HG03439 (cell line): ENCODE results near the gene POLR3H.
"Not testable (repeated sequence)": the region's sequence is repeated elsewhere in the genome, so short reads cannot be mapped to it uniquely, and the experiment has no call there.

ENCODE experiments used
- ATAC-seq: cut with Tn5 transposase; IDR thresholded peaks from one replicate; pipeline ENCODE4 v1.9.1; 2021; ENCODE audit warnings: mild to moderate bottlenecking, moderate library complexity; ENCODE audit not compliant: unreplicated experiment

POLR3H gene, protein sequence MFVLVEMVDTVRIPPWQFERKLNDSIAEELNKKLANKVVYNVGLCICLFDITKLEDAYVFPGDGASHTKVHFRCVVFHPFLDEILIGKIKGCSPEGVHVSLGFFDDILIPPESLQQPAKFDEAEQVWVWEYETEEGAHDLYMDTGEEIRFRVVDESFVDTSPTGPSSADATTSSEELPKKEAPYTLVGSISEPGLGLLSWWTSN

DNA sequence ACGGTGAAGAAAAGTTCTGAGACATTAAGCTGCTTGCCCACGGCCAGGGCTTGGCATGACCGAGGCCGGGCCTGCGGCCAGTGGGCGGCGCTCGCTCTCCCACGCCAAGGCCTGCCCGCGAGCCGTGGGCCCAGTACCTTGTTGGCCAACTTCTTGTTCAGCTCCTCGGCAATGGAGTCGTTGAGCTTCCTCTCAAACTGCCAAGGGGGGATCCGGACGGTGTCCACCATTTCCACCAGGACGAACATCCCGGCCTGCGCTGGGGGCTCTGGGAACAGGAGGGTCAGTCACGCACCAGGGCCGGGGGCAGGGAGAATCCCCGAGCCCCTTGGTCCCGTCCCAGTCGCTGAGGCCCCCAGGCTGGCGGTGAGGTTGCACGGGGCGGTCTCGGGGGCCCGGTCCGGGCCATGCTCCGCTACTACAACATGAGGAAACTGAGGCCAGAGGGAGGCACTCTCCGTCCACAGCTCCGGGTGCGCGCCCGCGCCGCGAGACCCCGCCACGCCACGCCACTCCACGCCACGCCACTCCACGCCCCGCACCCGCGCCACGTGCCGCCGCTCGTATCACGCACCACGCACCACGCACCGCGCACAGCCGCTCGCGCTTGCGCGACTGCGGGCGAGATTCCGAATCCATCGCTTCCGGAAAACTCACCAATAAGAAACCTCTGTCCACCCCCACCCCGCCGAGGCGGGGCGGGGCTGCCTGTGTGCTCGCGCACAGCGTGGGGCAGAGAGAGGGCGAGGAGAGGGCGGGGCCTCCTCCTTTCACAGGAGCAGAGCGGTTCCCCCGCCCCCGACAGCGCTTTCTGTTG is at the start of gene POLR3H:
POLR3H (minus strand) TSS at position 617 of the 817 bp plus-strand sequence; CDS start at position 248, 369 bp downstream.
- ATAC-seq, result peak; percentile 84

DNA sequence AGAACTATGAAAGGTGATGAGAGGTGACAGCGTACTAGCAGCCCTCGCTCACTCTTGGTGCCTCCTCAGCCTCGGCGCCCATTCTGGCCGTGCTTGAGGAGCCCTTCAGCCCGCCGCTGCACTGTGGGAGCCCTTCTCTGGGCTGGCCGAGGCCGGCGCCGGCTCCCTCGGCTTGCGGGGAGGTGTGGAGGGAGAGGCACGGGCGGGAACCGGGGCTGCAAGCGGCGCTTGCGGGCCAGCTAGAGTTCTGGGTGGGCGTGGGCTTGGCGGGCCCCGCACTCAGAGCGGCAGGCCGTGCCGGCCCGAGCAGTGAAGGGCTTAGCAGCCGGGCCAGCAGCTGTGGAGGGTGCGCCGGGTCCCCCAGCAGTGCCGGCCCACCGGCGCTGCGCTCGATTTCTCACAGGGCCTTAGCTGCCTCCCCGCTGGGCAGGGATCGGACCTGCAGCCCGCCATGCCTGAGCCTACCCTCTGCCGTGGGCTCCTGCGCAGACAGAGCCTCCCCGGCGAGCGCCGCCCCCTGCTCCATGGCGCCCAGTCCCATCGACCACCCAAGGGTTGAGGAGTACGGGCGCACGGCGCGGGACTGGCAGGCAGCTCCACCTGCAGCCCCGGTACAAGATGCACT is 49.2 kb upstream of the POLR3H start:
- not testable (repeated sequence) for ATAC-seq

GRCh38 chr22:41589391-41590241 is 45.3 kb upstream of the POLR3H start, which contains the start of gene PMM1:
Gene PMM1, minus strand, starts transcription at chr22:41589840. Its CDS starts 35 bp downstream, at chr22:41589805.
- ATAC-seq, result peak; percentile 90

DNA sequence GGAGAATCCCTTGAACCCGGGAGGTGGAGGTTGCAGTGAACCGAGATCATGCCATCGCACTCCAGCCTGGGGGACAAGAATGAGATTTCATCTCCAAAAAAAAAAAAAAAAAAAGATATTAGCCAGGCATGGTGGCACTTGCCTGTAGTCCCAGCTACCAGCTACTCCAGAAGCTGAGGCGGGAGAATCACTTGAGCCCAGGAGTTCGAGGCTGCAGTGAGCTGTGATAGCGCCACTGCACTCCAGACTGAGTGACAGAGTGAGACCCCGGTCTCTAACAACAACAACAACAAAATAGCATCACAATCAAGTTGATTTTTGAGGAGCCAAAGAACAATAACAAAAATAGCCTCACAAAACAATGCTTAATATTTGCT is 43.1 kb upstream of the POLR3H start:
- ATAC-seq, result no peak

GRCh38 chr22:41585898-41586297 is 41.6 kb upstream of the POLR3H start:
- ATAC-seq, result no peak

DNA sequence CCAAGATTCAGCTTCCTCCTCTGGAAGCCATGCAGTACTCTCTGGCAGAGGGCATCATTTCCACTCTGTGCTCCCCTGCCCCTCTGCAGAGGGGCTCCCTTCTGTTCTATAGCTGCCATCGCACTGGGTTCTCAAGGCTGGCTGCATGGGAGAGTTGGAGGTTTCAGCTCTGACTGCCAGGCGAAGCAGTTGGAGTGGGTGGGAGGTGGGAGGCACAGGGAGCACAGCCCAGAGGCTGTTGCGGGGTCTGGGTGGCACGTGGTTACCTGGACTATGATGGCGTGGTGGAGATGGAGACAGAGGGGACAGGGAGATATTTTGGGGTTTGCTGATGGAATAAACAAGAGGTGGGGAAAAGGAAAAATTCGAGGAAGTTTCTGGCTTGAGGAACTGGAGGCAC is 40.6 kb upstream of the POLR3H start:
- no peak for ATAC-seq

- no peak for ATAC-seq
Observed at GRCh38 chr22:41582694-41583093, 38.4 kb upstream of the POLR3H start.

- no peak for ATAC-seq
Observed at GRCh38 chr22:41579997-41580355, 35.7 kb upstream of the POLR3H start.

DNA sequence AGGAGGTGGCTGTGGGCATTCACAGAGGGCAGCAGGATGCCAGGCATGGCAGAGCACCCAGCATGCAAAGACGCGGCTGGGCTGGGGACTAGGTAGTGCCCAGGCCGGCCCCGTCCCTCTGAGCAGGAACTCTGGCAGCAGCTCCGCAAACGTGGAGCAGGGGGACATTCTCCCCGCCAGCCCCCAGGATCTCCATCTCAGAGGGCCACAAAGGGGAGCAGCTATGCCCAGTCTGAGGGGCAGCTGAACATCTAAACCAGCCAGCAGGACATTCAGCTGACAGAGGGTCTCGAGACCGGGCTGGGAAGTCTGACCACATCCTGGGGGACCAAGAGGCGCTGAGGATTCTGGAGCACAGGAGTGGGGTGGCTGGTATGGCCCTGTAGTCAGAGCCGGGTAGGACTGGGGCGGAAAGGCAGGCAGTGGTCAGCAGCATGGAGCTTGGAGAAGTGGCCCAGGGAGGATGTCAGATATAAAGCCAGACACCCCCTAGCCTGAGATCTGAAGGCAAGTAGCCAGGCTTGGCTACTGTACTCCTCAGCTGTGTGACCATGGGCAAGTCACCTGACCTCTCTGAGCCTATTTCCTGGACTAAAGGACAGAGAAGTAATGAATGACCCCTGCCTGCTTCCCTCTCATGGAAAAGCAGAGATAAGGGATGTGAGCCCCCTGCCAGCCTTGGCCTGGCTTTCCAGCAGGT is 35.2 kb upstream of the POLR3H start:
- ATAC-seq, result no peak

DNA sequence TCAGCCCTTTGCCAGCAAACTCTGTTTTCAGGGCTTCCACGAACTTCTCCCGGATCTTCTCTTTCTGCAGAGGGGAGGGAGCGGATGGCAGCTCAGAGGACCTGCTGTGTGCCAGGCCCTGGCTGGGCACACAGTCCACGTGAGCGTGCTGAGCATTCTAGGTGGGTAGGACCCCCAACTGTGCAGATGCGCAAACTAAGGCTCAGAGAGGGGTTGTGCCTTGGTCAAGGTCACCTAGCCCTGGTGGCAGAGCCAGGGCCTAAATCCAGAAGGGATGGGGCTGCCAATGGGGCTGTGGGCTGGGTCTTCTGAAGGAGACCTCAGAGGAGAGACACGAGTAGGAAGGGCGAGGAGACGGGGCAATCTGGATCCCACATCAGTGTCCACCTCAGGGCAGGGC is 34.5 kb upstream of the POLR3H start:
- no peak for ATAC-seq

GRCh38 chr22:41578114-41578513 is 33.8 kb upstream of the POLR3H start:
- no peak for ATAC-seq

DNA sequence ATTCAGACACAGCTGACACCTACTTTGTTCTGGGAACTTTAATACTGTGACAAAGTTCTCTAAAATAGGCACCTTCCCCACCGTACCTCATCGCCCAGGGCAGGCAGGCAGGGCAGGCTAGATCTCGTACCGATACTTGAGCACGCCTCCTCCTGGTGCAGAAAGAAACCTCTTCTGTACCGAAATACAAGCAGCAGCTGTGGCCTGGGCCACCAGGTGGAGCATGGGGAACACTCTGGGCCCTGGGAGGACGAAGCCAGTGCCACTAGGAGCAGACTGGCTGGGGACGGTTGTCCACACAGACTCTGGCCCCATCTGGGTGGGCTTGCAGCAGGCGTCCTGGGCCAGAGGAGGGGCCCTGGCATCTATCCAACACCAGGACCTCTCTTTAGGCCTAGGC is 32.6 kb upstream of the POLR3H start:
- ATAC-seq, result no peak

GRCh38 chr22:41575533-41575932 is 31.3 kb upstream of the POLR3H start:
- no peak for ATAC-seq

DNA sequence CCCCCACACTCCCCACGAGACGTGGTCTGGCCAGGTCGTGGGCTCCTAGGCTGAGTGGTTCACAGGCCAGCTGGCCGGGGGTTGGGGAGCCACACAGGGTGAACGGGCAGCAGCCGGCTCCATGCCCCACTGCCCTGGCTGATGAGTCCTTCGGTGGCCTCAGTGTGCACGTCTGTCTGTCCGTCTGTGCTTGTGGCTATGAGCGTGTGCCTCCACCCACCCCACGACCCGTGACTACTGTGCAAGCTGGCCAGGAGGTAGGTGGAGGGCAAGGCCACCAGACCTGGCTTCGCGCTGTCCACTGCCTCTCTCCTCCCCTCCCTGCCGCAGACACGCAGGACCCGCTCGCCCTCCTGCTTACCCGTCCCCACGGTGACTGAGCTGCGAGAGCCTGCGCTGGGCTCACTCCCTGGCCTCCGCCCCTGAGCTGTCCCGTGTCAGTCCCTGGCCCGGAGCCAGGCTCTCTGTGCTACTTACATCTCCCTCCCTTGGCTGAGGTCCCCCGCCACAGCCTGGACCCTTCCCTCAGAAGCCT is 30.6 kb upstream of the POLR3H start:
- no peak for ATAC-seq

DNA sequence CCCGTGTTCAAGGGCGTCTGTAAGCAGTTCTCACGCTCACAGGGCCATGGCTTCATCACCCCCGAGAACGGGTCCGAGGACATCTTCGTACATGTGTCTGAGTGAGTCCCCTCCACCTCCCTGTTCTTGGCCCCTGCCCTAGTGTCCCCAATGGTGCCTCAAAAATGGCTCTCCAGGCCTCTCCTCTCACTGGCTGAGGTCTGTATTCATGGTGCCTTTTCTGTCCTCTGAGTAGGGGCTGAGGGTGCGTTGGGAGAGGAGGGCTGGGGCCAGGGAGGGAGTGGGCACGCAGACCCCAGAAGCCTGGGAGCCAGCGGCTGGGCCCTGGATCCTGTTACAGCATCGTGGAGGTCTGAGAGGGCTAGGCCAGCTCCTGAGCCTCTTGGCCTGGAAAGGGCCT is 29.4 kb upstream of the POLR3H start:
- no peak for ATAC-seq

DNA sequence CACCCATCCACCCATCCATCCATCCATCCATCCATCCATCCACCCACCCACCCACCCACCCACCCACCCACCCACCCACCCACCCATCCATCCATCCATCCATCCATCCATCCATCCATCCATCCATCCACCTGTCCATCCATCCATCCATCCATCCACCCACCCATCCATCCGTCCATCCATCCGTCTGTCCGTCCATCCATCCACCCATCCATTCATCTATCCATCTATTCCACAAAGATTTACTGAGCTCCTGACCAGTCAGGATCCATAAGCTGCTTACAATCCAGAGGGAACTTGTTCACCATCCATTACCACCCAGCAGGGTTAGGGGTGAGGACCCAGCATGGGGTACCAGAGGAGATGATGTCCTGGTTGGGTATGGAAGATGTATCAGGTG is 28.0 kb upstream of the POLR3H start:
- ATAC-seq, result not testable (repeated sequence)

GRCh38 chr22:41571786-41572185 is 27.5 kb upstream of the POLR3H start:
- ATAC-seq, result no peak

- no peak for ATAC-seq
Observed at GRCh38 chr22:41570221-41570620, 26.0 kb upstream of the POLR3H start.

GRCh38 chr22:41568811-41569210 is 24.5 kb upstream of the POLR3H start:
- no peak for ATAC-seq

DNA sequence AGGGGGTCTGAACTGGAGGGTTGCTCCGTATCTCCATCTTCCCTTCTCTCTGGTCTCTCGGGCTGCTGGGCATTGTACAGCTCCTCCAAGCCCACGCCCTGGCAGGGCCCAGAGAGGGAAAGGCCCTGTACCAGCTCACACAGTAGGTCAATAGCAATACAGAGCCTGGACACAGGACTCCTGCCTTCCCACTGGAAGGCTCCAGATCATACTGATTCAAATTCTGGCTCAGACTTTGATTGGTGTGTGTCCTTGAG is 23.2 kb upstream of the POLR3H start:
- ATAC-seq, result no peak
